Keratinocyte (primary cell): ENCODE measurements around the gene TRAF3IP1. TPM values are rescaled to one million over a fixed set of nuclear protein-coding genes. Genes with fewer than 3 reads are reported as not detected.

Experiments
- DNase-seq: peaks from one replicate; pipeline ENCODE4 v3.0.0-alpha.2; 2011; ENCODE audit warnings: low read depth, missing footprints, low spot score
- FAIRE-seq: peaks from 2 replicates; lab custom pipeline; 2011; peaks lifted over from hg19 to GRCh38; lab: Jason Lieb, UNC
- H2AFZ ChIP-seq: 2 replicates; pipeline ENCODE4 v1.6.0; 2012; ENCODE audit warnings: low read length, control low read depth, inconsistent platforms; ENCODE audit not compliant: control insufficient read depth
- H3K27ac ChIP-seq: 2 replicates; pipeline ENCODE4 v1.5.1; 2011; ENCODE audit warnings: low read length; ENCODE audit not compliant: control insufficient read depth, insufficient read depth
- H3K27me3 ChIP-seq: 3 replicates; pipeline ENCODE4 v1.6.0; 2011; ENCODE audit warnings: low read length; ENCODE audit not compliant: control insufficient read depth, insufficient read depth; ENCODE audit errors: extremely low read depth
- H3K36me3 ChIP-seq, 2 experiments: 2 replicates in 1 of 2; 3 replicates in 1 of 2; pipeline ENCODE4 v1.5.1; 2011; ENCODE audit warnings: low read length in 2 of 2, mild to moderate bottlenecking in 1 of 2; ENCODE audit not compliant: control insufficient read depth in 2 of 2, insufficient read depth in 2 of 2; ENCODE audit errors: extremely low read depth in 1 of 2
- H3K4me1 ChIP-seq: 3 replicates; pipeline ENCODE4 v1.5.1; 2011; ENCODE audit warnings: low read length; ENCODE audit not compliant: control insufficient read depth, insufficient read depth; ENCODE audit errors: extremely low read depth
- H3K4me2 ChIP-seq: 3 replicates; pipeline ENCODE4 v1.6.0; 2011; ENCODE audit warnings: low read depth, low read length; ENCODE audit not compliant: control insufficient read depth, insufficient read depth; ENCODE audit errors: extremely low read depth
- H3K4me3 ChIP-seq, 3 experiments: fragments of 200-600 bp in 1 of 3; sonication (generic) in 1 of 3; 2 replicates in 2 of 3; 3 replicates in 1 of 3; pipeline ENCODE4 v1.5.1; 2011 to 2016; ENCODE audit warnings: low read length in 3 of 3, mild to moderate bottlenecking in 3 of 3, control low read depth in 2 of 3, inconsistent platforms in 1 of 3, low read depth in 1 of 3, mixed read lengths in 1 of 3, mixed run types in 1 of 3, moderate library complexity in 1 of 3; ENCODE audit not compliant: control insufficient read depth in 2 of 3, insufficient read depth in 2 of 3; ENCODE audit errors: extremely low read depth in 1 of 3
- H3K79me2 ChIP-seq: 2 replicates; pipeline ENCODE4 v1.6.0; 2012; ENCODE audit warnings: low read length; ENCODE audit not compliant: control insufficient read depth, insufficient read depth
- H3K9ac ChIP-seq: 3 replicates; pipeline ENCODE4 v1.6.0; 2011; ENCODE audit warnings: low read length; ENCODE audit not compliant: control insufficient read depth, insufficient read depth; ENCODE audit errors: extremely low read depth
- H3K9me1 ChIP-seq: 3 replicates; pipeline ENCODE4 v1.6.0; 2011; ENCODE audit warnings: low read length; ENCODE audit not compliant: control insufficient read depth, insufficient read depth; ENCODE audit errors: extremely low read depth
- H3K9me3 ChIP-seq: 2 replicates; pipeline ENCODE4 v1.5.1; 2012; ENCODE audit warnings: low read depth, low read length; ENCODE audit not compliant: control insufficient read depth
- H4K20me1 ChIP-seq: 3 replicates; pipeline ENCODE4 v1.6.0; 2011; ENCODE audit warnings: low read length; ENCODE audit not compliant: control insufficient read depth, insufficient read depth; ENCODE audit errors: extremely low read depth
- CTCF ChIP-seq, 3 experiments: IDR thresholded peaks in 1 of 3; conservative IDR thresholded peaks in 1 of 3; optimal IDR thresholded peaks in 1 of 3; 2 replicates in 2 of 3; 3 replicates in 1 of 3; pipeline versions ENCODE3 to v1.5.1; 2011; ENCODE audit warnings: low read length in 3 of 3, mild to moderate bottlenecking in 3 of 3, moderate library complexity in 2 of 3, control low read depth in 1 of 3, inconsistent platforms in 1 of 3; ENCODE audit not compliant: insufficient read depth in 2 of 3; ENCODE audit errors: extremely low read depth in 1 of 3
- EZH2 ChIP-seq: IDR thresholded peaks from one replicate; pipeline ENCODE4 v1.6.1; 2012; ENCODE audit warnings: inconsistent platforms, mild to moderate bottlenecking, low read length, moderate library complexity
- dilution Hi-C: fragments of 300-500 bp; cut with MboI; formaldehyde crosslinking; loops from one replicate; pipeline ENCODE4 v1.7.0; 2020; ENCODE audit warnings: low sequenced_read_pairs; ENCODE audit not compliant: extremely low pct_ligation_motif_present
- polyA plus RNA-seq, 5 experiments: library from polyadenylated mRNA; depleted of rRNA in 3 of 5; stranded (reverse) in 3 of 5; stranded (forward) in 1 of 5; unstranded in 1 of 5; fragments of >200 nt; gene quantifications; 1 replicate in 1 of 5; 2 replicates in 3 of 5; 3 replicates in 1 of 5; pipeline versions ENCODE4 v1.2.1 to v1.2.3, GENCODE V29; 2011 to 2012; ENCODE audit warnings: missing spikeins in 2 of 5, low read depth in 1 of 5, low replicate concordance in 1 of 5
- small RNA-seq, 3 experiments: library from RNA; depleted of rRNA; stranded (forward); fragments of <200 nt; gene quantifications; one replicate each; pipeline ENCODE3, GENCODE V24; 2012; ENCODE audit warnings: low read depth in 3 of 3, low replicate concordance in 1 of 3; ENCODE audit not compliant: insufficient read length in 3 of 3

TRAF3IP1 gene
- polyA plus RNA-seq, 1 donor (not counting 4 experiments of a cell fraction or from before 2014, with no cell fraction given) = 7.0 TPM

- Histone ChIP-seq H2AFZ (no peak overlapping the region), H3K9me1 (no peaks in the 10 kb centered on the region), H4K20me1 (no peaks in the 10 kb centered on the region), H3K27me3 (no peaks in the 10 kb centered on the region), H3K4me1 (no peaks in the 10 kb centered on the region), H3K27ac (no peak overlapping the region), H3K79me2 (peaks cover 5% of the 10 kb centered on the region), H3K4me2 (no peak overlapping the region), H3K4me3 (no peak overlapping the region), H3K9ac (no peak overlapping the region), H3K9me3 (peaks cover 4% of the 10 kb centered on the region), H3K36me3 (peaks cover 30 to 38% of the 10 kb centered on the region in 2 experiments)
- no peak for DNase-seq
- dilution Hi-C loops = no loop called here
- no peak for FAIRE-seq
- no peak for TF ChIP-seq CTCF (optimal IDR thresholded peaks at IDR 0.05 in 1 of 3, IDR thresholded peaks at IDR 0.05 in 1 of 3, conservative IDR thresholded peaks at IDR 0.05 in 1 of 3; ENCODE audit: extremely low read depth in 1 of 3, insufficient read depth in 2 of 3, low read length in 3 of 3)
- TF ChIP-seq EZH2 = no peak
These were observed 130.1 kb downstream of the TRAF3IP1 start for GRCh38 chr2:238450440-238450861.

Small RNA genes lying within 50 kb of the gene (small RNA-seq; reads per million reads assigned to genes)
- gene RNU6-234P = 0 reads per million in 3 experiments

Other genes with a start within 250 kb of the TRAF3IP1 start
- gene ESPNL, start 220.2 kb upstream of the TRAF3IP1 start, polyA plus RNA-seq = 0.14 to 0.19 TPM (median 0.16 TPM) in 3 replicates
- not detected in 3 replicates for gene KLHL30, start 181.8 kb upstream of the TRAF3IP1 start, polyA plus RNA-seq
- 0.14 to 0.28 TPM (median 0.27 TPM) in 3 replicates for gene ERFE, start 161.5 kb upstream of the TRAF3IP1 start, polyA plus RNA-seq
- 30.6 to 39.1 TPM (median 37.5 TPM) in 3 replicates for gene ILKAP, start 116.8 kb upstream of the TRAF3IP1 start, polyA plus RNA-seq
- gene HES6, start 80.5 kb upstream of the TRAF3IP1 start, polyA plus RNA-seq = 0.76 to 0.80 TPM (median 0.77 TPM) in 3 replicates
- 0.68 to 2.0 TPM (median 1.6 TPM) in 3 replicates for gene PER2, start 31.9 kb upstream of the TRAF3IP1 start, polyA plus RNA-seq
- 11.8 to 16.7 TPM (median 13.0 TPM) in 3 replicates for gene ASB1, start 106.4 kb downstream of the TRAF3IP1 start, polyA plus RNA-seq